GM12878 (cell line): Measurements from ENCODE around the gene LYRM2. TPM values are rescaled to one million over a fixed set of nuclear protein-coding genes. Genes with fewer than 3 reads are reported as not detected.
A peak's percentile ranks its signal among the peaks of the same experiment; 100 is the strongest.

Experiments
- BMI1 ChIP-seq: fragments of 450-650 bp; IDR thresholded peaks from 2 replicates; pipeline ENCODE4 v1.6.1; 2016; ENCODE audit warnings: mild to moderate bottlenecking, moderate library complexity, borderline replicate concordance
- CBX5 ChIP-seq: sonication (generic); IDR thresholded peaks from 2 replicates; pipeline ENCODE4 v1.6.1; 2016; ENCODE audit warnings: low read depth, moderate library complexity, mild to moderate bottlenecking, inconsistent platforms
- CEBPB ChIP-seq, 2 experiments: fragments of 150-350 bp in 1 of 2; IDR thresholded peaks; 2 replicates each; pipeline ENCODE4 v1.6.1; 2012 to 2014; ENCODE audit warnings: low read depth in 2 of 2, low read length in 2 of 2, borderline replicate concordance in 1 of 2, inconsistent platforms in 1 of 2
- CHD1 ChIP-seq: IDR thresholded peaks from 2 replicates; pipeline ENCODE4 v1.6.1; 2012; ENCODE audit warnings: low read depth, low read length, improper control_type of control experiment
- EED ChIP-seq: sonication (generic); IDR thresholded peaks from 2 replicates; pipeline ENCODE4 v1.6.1; 2016; ENCODE audit warnings: antibody characterized with exemption, low read depth
- ETV6 ChIP-seq, 2 experiments: fragments of 450-650 bp in 1 of 2; IDR thresholded peaks in 1 of 2; conservative IDR thresholded peaks in 1 of 2; 2 replicates each; pipeline ENCODE4 v1.6.1; 2014; ENCODE audit warnings: antibody characterized with exemption in 1 of 2, borderline replicate concordance in 1 of 2, low read depth in 1 of 2, mild to moderate bottlenecking in 1 of 2, moderate library complexity in 1 of 2
- FOXK2 ChIP-seq: fragments of 450-650 bp; IDR thresholded peaks from 2 replicates; pipeline ENCODE4 v1.6.1; 2017; ENCODE audit warnings: mild to moderate bottlenecking, moderate library complexity
- IKZF2 ChIP-seq, 2 experiments: fragments of 450-650 bp; IDR thresholded peaks; 2 replicates each; pipeline ENCODE4 v1.6.1; 2017; ENCODE audit warnings: mild to moderate bottlenecking in 2 of 2, moderate library complexity in 2 of 2
- JUND ChIP-seq: IDR thresholded peaks from 2 replicates; pipeline ENCODE4 v1.6.1; 2012; ENCODE audit warnings: low read depth, mild to moderate bottlenecking, low read length, improper control_type of control experiment, moderate library complexity
- KDM1A ChIP-seq: fragments of 200-600 bp; sonication (generic); IDR thresholded peaks from 2 replicates; pipeline ENCODE4 v1.6.1; 2016; ENCODE audit warnings: borderline replicate concordance
- MYB ChIP-seq: fragments of 150-350 bp; IDR thresholded peaks from 2 replicates; pipeline ENCODE4 v1.6.1; 2014; ENCODE audit warnings: mild to moderate bottlenecking, low read depth, low read length, borderline replicate concordance
- NFXL1 ChIP-seq: fragments of 450-650 bp; IDR thresholded peaks from 2 replicates; pipeline ENCODE4 v1.6.1; 2017; ENCODE audit warnings: antibody characterized with exemption, mild to moderate bottlenecking, borderline replicate concordance
- POLR2A ChIP-seq: IDR thresholded peaks from 2 replicates; pipeline ENCODE4 v1.6.1; 2011; ENCODE audit warnings: low read depth, mild to moderate bottlenecking, low read length
- RBBP5 ChIP-seq: fragments of 200-600 bp; sonication (generic); conservative IDR thresholded peaks from 2 replicates; pipeline ENCODE4 v1.6.1; 2016
- SMC3 ChIP-seq: IDR thresholded peaks from 2 replicates; pipeline ENCODE4 v1.6.1; 2011; ENCODE audit warnings: low read length, improper control_type of control experiment, borderline replicate concordance
- SP1 ChIP-seq: IDR thresholded peaks from one replicate; pipeline ENCODE4 v1.6.1; 2011; ENCODE audit warnings: low read depth, low read length
- SUZ12 ChIP-seq: fragments of 200-600 bp; sonication (generic); IDR thresholded peaks from one replicate; pipeline ENCODE4 v1.6.1; 2018; ENCODE audit warnings: antibody characterized with exemption, mild to moderate bottlenecking; ENCODE audit not compliant: unreplicated experiment
- TCF7 ChIP-seq: IDR thresholded peaks from 2 replicates; pipeline ENCODE4 v1.6.1; 2014; ENCODE audit warnings: antibody characterized with exemption, borderline replicate concordance
- YY1 ChIP-seq: IDR thresholded peaks from 2 replicates; pipeline ENCODE4 v1.6.1; 2011; ENCODE audit warnings: low read depth, mild to moderate bottlenecking, low read length
- ZNF217 ChIP-seq: fragments of 450-650 bp; IDR thresholded peaks from 2 replicates; pipeline ENCODE4 v1.6.1; 2017; ENCODE audit warnings: antibody characterized with exemption, mild to moderate bottlenecking
- ZNF24 ChIP-seq: fragments of 450-650 bp; IDR thresholded peaks from 2 replicates; pipeline ENCODE4 v1.6.1; 2017; ENCODE audit warnings: antibody characterized with exemption, mild to moderate bottlenecking
- polyA plus RNA-seq, 11 experiments: library from polyadenylated mRNA; depleted of rRNA in 4 of 11; unstranded in 6 of 11; stranded (reverse) in 5 of 11; fragments of >200 nt; fragmentation: Nextera tagmentation in 4 of 11; fragmentation: Illumina TruSeq in 1 of 11; extraction: Ambion mirVana in 4 of 11; extraction: Trizol in 1 of 11; gene quantifications; 1 replicate in 1 of 11; 2 replicates in 10 of 11; pipeline versions ENCODE4 v1.2.1 to v1.2.3, GENCODE V29; 2011 to 2016; ENCODE audit warnings: inconsistent platforms in 2 of 11, missing spikeins in 2 of 11, low read depth in 1 of 11
- total RNA-seq, 4 experiments: library from RNA; depleted of rRNA in 3 of 4; stranded (reverse); fragments of >200 nt in 3 of 4; fragmentation: Illumina TruSeq in 1 of 4; extraction: Trizol in 1 of 4; gene quantifications; 2 replicates each; pipeline versions ENCODE4 v1.2.1 to v1.2.3, GENCODE V29; 2013 to 2021
- TF ChIP-seq, protein P1 (sequence below): IDR thresholded peaks from 2 replicates; pipeline ENCODE4 v1.6.1; 2012; ENCODE audit warnings: low read length, inconsistent platforms
- TF ChIP-seq, protein P2 (sequence below): IDR thresholded peaks from 2 replicates; pipeline ENCODE4 v1.6.1; 2011; ENCODE audit warnings: borderline replicate concordance, low read depth, mild to moderate bottlenecking, moderate library complexity, mixed read lengths, low read length; ENCODE audit not compliant: insufficient read depth; ENCODE audit errors: extremely low read length
- TF ChIP-seq, protein P3 (sequence below): fragments of 450-650 bp; IDR thresholded peaks from 2 replicates; pipeline ENCODE4 v1.6.1; 2017; ENCODE audit warnings: low read depth, mild to moderate bottlenecking, moderate library complexity
- TF ChIP-seq, protein P4 (sequence below): fragments of 150-350 bp; IDR thresholded peaks from 2 replicates; pipeline ENCODE4 v1.6.1; 2014; ENCODE audit warnings: mild to moderate bottlenecking, low read depth, low read length

Gene LYRM2
- total and polyA plus RNA-seq, 10 of the 15 experiments (the other 5 are each of a cell fraction or from before 2014, with no cell fraction given): 17.2 to 75.0 (median 30.9) TPM

GRCh38 chr6:89638320-89639195, at the start of gene LYRM2 (continued):
- TF ChIP-seq, protein P1, sequence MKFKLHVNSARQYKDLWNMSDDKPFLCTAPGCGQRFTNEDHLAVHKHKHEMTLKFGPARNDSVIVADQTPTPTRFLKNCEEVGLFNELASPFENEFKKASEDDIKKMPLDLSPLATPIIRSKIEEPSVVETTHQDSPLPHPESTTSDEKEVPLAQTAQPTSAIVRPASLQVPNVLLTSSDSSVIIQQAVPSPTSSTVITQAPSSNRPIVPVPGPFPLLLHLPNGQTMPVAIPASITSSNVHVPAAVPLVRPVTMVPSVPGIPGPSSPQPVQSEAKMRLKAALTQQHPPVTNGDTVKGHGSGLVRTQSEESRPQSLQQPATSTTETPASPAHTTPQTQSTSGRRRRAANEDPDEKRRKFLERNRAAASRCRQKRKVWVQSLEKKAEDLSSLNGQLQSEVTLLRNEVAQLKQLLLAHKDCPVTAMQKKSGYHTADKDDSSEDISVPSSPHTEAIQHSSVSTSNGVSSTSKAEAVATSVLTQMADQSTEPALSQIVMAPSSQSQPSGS: no peak
- TF ChIP-seq YY1: peak; percentile 92
- no peak for TF ChIP-seq FOXK2
- no peak for TF ChIP-seq JUND
- no peak for TF ChIP-seq ZNF24
- no peak for TF ChIP-seq SUZ12
- TF ChIP-seq CEBPB (IDR thresholded peaks at IDR 0.05; ENCODE audit: borderline replicate concordance in 1 of 2, low read depth in 2 of 2, low read length in 2 of 2): no peak
- TF ChIP-seq, protein P2, sequence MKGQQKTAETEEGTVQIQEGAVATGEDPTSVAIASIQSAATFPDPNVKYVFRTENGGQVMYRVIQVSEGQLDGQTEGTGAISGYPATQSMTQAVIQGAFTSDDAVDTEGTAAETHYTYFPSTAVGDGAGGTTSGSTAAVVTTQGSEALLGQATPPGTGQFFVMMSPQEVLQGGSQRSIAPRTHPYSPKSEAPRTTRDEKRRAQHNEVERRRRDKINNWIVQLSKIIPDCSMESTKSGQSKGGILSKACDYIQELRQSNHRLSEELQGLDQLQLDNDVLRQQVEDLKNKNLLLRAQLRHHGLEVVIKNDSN: no peak
- no peak for TF ChIP-seq ETV6 (conservative IDR thresholded peaks at IDR 0.05 in 1 of 2, IDR thresholded peaks at IDR 0.05 in 1 of 2; ENCODE audit: borderline replicate concordance in 1 of 2, low read depth in 1 of 2)
- TF ChIP-seq MYB: no peak
- TF ChIP-seq CHD1: no peak
- TF ChIP-seq NFXL1: no peak
- TF ChIP-seq BMI1: peak; percentile 61; the same call in 1 of the 2 replicates
- TF ChIP-seq SP1: no peak
- TF ChIP-seq, protein P3, sequence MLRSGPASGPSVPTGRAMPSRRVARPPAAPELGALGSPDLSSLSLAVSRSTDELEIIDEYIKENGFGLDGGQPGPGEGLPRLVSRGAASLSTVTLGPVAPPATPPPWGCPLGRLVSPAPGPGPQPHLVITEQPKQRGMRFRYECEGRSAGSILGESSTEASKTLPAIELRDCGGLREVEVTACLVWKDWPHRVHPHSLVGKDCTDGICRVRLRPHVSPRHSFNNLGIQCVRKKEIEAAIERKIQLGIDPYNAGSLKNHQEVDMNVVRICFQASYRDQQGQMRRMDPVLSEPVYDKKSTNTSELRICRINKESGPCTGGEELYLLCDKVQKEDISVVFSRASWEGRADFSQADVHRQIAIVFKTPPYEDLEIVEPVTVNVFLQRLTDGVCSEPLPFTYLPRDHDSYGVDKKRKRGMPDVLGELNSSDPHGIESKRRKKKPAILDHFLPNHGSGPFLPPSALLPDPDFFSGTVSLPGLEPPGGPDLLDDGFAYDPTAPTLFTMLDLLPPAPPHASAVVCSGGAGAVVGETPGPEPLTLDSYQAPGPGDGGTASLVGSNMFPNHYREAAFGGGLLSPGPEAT: peak; percentile 75; the same call in 1 of the 2 replicates
- peak; percentile 96 for TF ChIP-seq POLR2A
- no peak for TF ChIP-seq SMC3
- 0 out of 2 replicates have a peak, but pooled peaks have one; percentile 49 for TF ChIP-seq RBBP5
- no peak for TF ChIP-seq CBX5
- TF ChIP-seq, protein P4, sequence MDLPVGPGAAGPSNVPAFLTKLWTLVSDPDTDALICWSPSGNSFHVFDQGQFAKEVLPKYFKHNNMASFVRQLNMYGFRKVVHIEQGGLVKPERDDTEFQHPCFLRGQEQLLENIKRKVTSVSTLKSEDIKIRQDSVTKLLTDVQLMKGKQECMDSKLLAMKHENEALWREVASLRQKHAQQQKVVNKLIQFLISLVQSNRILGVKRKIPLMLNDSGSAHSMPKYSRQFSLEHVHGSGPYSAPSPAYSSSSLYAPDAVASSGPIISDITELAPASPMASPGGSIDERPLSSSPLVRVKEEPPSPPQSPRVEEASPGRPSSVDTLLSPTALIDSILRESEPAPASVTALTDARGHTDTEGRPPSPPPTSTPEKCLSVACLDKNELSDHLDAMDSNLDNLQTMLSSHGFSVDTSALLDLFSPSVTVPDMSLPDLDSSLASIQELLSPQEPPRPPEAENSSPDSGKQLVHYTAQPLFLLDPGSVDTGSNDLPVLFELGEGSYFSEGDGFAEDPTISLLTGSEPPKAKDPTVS: no peak
- no peak for TF ChIP-seq TCF7
- no peak for TF ChIP-seq KDM1A
- TF ChIP-seq EED: no peak
- no peak for TF ChIP-seq IKZF2 (IDR thresholded peaks at IDR 0.05)
- no peak for TF ChIP-seq ZNF217
